Breast epithelium (tissue), 3 donors: Measurements from ENCODE around the gene KCNH4.

Experiments
- CTCF ChIP-seq, 3 donors: fragments of 450-650 bp; IDR thresholded peaks; one replicate each; pipeline ENCODE4 v1.5.1; 2016 to 2017; ENCODE audit warnings: antibody characterized with exemption in 3 of 3, mild to moderate bottlenecking in 3 of 3, moderate library complexity in 3 of 3
- POLR2A ChIP-seq: fragments of 450-650 bp; IDR thresholded peaks from one replicate; pipeline ENCODE4 v1.6.1; 2016; ENCODE audit warnings: antibody characterized with exemption, mild to moderate bottlenecking, moderate library complexity

- TF ChIP-seq CTCF (IDR thresholded peaks at IDR 0.05) (no peak), POLR2A (no peak)
Observed at GRCh38 chr17:42141382-42141781, 39.6 kb downstream of the KCNH4 start.
